Large intestine (tissue), 3 donors: Measurements from ENCODE around the gene PI3. TPM values are rescaled to one million over a fixed set of nuclear protein-coding genes. Genes with fewer than 3 reads are reported as not detected.

Source experiments
- DNase-seq, 2 donors: peaks; one replicate each; pipeline versions ENCODE4 v3.0.0 to v3.0.0-alpha.2; 2013
- H3K27ac ChIP-seq: one replicate; pipeline ENCODE4 v1.5.1; 2013; ENCODE audit warnings: low read length
- H3K27me3 ChIP-seq: 2 replicates; pipeline ENCODE4 v1.6.1; 2013; ENCODE audit warnings: low read length; ENCODE audit not compliant: control insufficient read depth, insufficient read depth
- H3K36me3 ChIP-seq: 2 replicates; pipeline ENCODE4 v1.6.1; 2013; ENCODE audit warnings: low read length; ENCODE audit not compliant: control insufficient read depth, insufficient read depth
- H3K4me1 ChIP-seq: one replicate; pipeline ENCODE4 v1.6.1; 2013; ENCODE audit warnings: low read length; ENCODE audit not compliant: control insufficient read depth, insufficient read depth
- H3K4me3 ChIP-seq: one replicate; pipeline ENCODE4 v1.5.1; 2013; ENCODE audit warnings: low read length
- H3K9me3 ChIP-seq: one replicate; pipeline ENCODE4 v1.6.1; 2013; ENCODE audit warnings: mild to moderate bottlenecking, low read depth, low read length, moderate library complexity; ENCODE audit not compliant: control insufficient read depth
- WGBS: methylation state at CpG from one replicate; pipeline ENCODE4 v1.1.5; 2013; ENCODE audit warnings: low lambda C conversion rate; ENCODE audit not compliant: insufficient coverage; 5-methylcytosine and 5-hydroxymethylcytosine counted together
- polyA plus RNA-seq: library from polyadenylated mRNA; unstranded; fragments of 120-200 nt; gene quantifications from one replicate; pipeline ENCODE4 v1.2.1, GENCODE V29; 2013

The PI3 gene
- polyA plus RNA-seq, 1 donor = 37.4 TPM

DNA sequence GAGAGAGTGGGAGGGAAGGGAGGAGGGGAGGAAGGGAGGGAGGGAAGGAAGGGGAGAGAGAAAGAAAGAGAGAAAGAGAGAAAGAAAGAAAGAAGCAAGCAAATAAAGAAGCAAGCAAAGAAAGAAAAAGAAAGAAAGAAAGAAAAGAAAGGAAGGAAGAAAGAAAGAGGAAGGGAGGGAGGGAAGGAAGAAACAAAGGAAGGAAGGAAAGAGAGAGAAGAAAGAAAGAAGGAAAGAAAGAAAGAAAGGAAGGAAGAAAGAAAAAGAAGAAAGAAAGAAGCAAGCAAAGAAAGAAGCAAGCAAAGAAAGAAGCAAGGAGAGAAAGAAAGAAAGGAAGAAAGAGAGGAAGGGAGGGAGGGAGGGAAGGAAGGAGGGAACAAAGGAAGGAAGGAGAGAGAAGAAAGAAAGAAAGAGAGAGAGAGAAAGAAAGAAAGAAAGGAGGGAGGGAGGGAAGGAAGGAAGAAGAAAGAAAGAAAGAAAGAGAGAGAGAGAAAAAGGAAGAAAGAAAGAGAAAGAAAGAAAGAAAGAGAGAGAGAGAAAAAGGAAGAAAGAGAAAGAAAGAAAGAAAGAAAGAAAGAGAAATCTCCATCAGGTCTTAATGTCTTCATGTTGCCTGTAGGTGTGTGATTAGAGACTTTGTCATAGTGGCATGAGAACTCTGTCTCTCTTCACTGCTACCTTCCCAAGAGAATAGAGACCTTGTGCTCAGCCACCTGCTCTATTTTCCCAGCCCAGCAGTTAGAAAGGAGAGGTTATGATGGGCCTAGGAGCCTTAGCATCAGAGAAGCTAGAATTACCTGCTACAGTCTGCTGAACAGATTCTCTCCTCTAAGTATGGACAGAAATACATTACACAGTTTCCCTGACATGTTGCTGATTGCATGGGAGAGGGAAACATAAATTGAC, 37.1 kb downstream of the PI3 start:
- H3K4me1 ChIP-seq = no peaks in the 10 kb centered on the region
- H3K27me3 ChIP-seq = peaks cover 9% of the 10 kb centered on the region
- H3K27ac ChIP-seq = no peak overlapping the region
- no peaks in the 10 kb centered on the region for H3K9me3 ChIP-seq
- H3K36me3 ChIP-seq = no peaks in the 10 kb centered on the region
- no peak for DNase-seq
- H3K4me3 ChIP-seq = no peak overlapping the region

DNA sequence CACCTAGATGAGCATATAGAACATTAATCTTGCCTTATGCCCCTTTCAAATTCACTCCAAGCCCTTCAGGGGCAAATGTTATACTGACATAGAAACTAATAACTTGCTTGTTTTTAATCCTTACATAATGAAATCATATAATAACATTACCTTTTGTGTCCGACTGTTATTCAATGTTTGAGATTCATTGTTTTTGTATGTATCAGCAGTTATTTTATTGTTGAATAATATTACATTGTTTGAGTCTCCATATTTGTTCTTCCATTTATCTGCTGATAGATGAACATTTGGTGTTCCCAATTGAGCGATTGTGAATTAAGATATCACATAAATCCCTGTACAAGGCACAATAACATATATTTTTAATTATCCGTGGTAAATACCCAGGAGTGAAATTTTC, 38.1 kb downstream of the PI3 start:
- WGBS = 75% methylated on average over 2 of the region's 3 CpGs
- no peak for DNase-seq
- Histone ChIP-seq H3K27ac (no peak overlapping the region), H3K9me3 (no peaks in the 10 kb centered on the region), H3K27me3 (peaks cover 7% of the 10 kb centered on the region), H3K4me3 (no peak overlapping the region), H3K4me1 (no peaks in the 10 kb centered on the region), H3K36me3 (no peaks in the 10 kb centered on the region)

DNA sequence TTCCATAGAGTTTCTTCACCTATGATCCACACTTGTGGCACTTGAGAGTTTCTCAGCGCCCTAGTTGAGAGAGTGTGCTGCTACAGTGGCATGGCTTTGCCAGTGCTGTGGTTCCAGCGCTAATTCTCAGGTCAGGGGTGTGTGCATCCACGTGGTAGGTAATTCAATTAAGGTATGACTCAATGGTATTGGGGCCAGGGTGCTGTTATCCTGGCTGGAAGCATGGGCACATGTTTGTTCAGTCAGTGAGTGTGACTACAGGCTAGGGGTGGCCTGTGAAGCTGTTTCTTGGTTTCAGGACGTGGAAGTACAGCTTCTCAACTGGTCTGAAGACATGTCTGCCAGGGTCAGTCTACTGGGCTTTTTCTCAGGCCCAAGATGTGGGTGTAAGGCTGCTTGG, 43.4 kb downstream of the PI3 start:
- no CpG with 5 or more reads among the region's 4 CpGs for WGBS
- Histone ChIP-seq H3K27me3 (peaks cover 4% of the 10 kb centered on the region), H3K27ac (no peak overlapping the region), H3K9me3 (no peaks in the 10 kb centered on the region), H3K36me3 (no peaks in the 10 kb centered on the region), H3K4me1 (no peaks in the 10 kb centered on the region), H3K4me3 (no peak overlapping the region)
- no peak for DNase-seq

DNA sequence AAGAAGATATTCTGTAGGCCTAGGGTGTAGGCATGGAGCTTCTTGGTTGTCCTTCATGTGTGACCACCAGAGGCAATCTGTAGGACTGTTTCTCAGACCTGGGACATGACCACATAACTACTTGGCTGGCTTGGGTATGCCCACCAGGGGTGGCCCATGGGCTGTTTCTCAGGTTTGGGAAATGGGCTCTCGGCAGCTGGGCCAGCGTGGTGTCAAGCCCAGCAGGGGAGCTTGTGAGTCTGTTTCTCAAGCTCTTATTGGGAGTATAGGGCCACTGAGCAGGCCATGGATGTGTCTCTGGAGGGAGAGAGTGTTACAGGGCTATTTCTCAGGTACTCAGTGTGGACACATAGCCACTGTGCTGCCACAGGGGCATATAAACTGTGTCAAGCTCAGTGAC, 43.9 kb downstream of the PI3 start:
- no peaks in the 10 kb centered on the region for H3K9me3 ChIP-seq
- WGBS = no CpG with 5 or more reads among the region's 2 CpGs

DNA sequence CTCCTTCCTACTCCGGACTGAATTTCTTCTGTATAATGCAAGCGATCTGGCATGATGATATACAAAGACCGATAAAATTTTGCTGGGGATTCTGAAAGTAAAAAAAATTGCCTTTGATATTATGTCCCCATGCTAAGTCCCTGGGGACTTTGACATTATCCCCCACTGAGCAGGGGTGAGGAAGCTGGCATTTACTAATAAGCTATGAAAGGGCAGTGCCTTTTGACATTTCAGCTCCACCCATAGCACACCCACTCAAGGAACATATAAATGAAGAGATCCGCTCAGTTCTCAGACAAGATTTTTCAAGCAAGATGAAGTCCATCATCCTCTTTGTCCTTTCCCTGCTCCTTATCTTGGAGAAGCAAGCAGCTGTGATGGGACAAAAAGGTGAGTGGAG, 46.4 kb downstream of the PI3 start, which contains the start of gene SEMG2:
TSS of gene SEMG2 (plus strand) at position 298 of the 400 bp plus-strand sequence. CDS start at position 315, 17 bp downstream.
- H3K4me3 ChIP-seq = no peak within 1 kb of the TSS
- WGBS = no CpG with 5 or more reads among the region's 4 CpGs
- H3K36me3 ChIP-seq = no peaks in the 10 kb centered on the region
- H3K4me1 ChIP-seq = no peaks in the 10 kb centered on the region
- no peak within 1 kb of the TSS for H3K27ac ChIP-seq
- H3K9me3 ChIP-seq = no peaks in the 10 kb centered on the region
- no peak for DNase-seq
- H3K27me3 ChIP-seq = peaks cover 13% of the 10 kb centered on the region

More for the DNA sequence above, 43.9 kb downstream of the PI3 start:
- no peak for DNase-seq
- Histone ChIP-seq H3K4me3 (no peak overlapping the region), H3K36me3 (no peaks in the 10 kb centered on the region), H3K27me3 (peaks cover 4% of the 10 kb centered on the region), H3K4me1 (no peaks in the 10 kb centered on the region), H3K27ac (no peak overlapping the region)

DNA sequence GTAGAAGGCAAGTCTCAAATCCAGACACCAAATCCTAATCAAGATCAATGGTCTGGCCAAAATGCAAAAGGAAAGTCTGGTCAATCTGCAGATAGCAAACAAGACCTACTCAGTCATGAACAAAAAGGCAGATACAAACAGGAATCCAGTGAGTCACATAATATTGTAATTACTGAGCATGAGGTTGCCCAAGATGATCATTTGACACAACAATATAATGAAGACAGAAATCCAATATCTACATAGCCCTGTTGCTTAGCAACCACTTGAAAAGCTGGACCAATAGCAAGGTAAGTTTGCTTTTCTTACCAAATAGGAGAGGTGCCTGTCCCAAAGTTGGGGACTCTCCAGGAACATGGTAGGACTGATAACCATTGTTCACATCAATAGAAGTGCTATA, 48.4 kb downstream of the PI3 start:
- no peak overlapping the region for H3K27ac ChIP-seq
- no peaks in the 10 kb centered on the region for H3K9me3 ChIP-seq
- peaks cover 13% of the 10 kb centered on the region for H3K27me3 ChIP-seq
- H3K4me1 ChIP-seq = no peaks in the 10 kb centered on the region
- H3K4me3 ChIP-seq = no peak overlapping the region
- no peak for DNase-seq
- no peaks in the 10 kb centered on the region for H3K36me3 ChIP-seq

Other genes with a start within 250 kb of the PI3 start
- 21.8 TPM for gene TOMM34, start 214.5 kb upstream of the PI3 start, polyA plus RNA-seq
- gene STK4, start 208.4 kb upstream of the PI3 start, polyA plus RNA-seq = 15.8 TPM
- 1.2 TPM for gene KCNS1, start 73.8 kb upstream of the PI3 start, polyA plus RNA-seq
- not detected for gene WFDC5, start 59.7 kb upstream of the PI3 start, polyA plus RNA-seq
- gene WFDC12, start 50.4 kb upstream of the PI3 start, polyA plus RNA-seq = not detected
- gene SEMG1, start 32.1 kb downstream of the PI3 start, polyA plus RNA-seq = not detected
- gene SEMG2, start 46.5 kb downstream of the PI3 start, polyA plus RNA-seq = not detected
- gene SLPI, start 79.7 kb downstream of the PI3 start, polyA plus RNA-seq = 20.1 TPM
- gene RBPJL, start 131.9 kb downstream of the PI3 start, polyA plus RNA-seq = not detected
- not detected for gene MATN4, start 133.4 kb downstream of the PI3 start, polyA plus RNA-seq
- 87.8 TPM for gene SDC4, start 173.5 kb downstream of the PI3 start, polyA plus RNA-seq
- 31.7 TPM for gene SYS1, start 188.3 kb downstream of the PI3 start, polyA plus RNA-seq
- 0.78 TPM for gene TP53TG5, start 203.4 kb downstream of the PI3 start, polyA plus RNA-seq
- gene DBNDD2, start 233.4 kb downstream of the PI3 start, polyA plus RNA-seq = 36.1 TPM
- gene PIGT, start 241.2 kb downstream of the PI3 start, polyA plus RNA-seq = 91.6 TPM